Measurements from ENCODE around the gene CRTAC1.

- TF ChIP-seq CTCF (IDR thresholded peaks at IDR 0.05) (no peak), EZH2 (IDR thresholded peaks at IDR 0.05) (no peak)
Observed at GRCh38 chr10:97943294-97943693, 87.1 kb downstream of the CRTAC1 start.
